GM21737 (cell line): ENCODE data around the gene TPRG1.

ENCODE experiments used
- ATAC-seq: cut with Tn5 transposase; IDR thresholded peaks from one replicate; pipeline ENCODE4 v1.9.1; 2021; ENCODE audit warnings: mild to moderate bottlenecking, moderate library complexity; ENCODE audit not compliant: unreplicated experiment

Gene TPRG1

GRCh38 chr3:189349772-189350171, 178.0 kb downstream of the TPRG1 start:
- ATAC-seq, result no peak

DNA sequence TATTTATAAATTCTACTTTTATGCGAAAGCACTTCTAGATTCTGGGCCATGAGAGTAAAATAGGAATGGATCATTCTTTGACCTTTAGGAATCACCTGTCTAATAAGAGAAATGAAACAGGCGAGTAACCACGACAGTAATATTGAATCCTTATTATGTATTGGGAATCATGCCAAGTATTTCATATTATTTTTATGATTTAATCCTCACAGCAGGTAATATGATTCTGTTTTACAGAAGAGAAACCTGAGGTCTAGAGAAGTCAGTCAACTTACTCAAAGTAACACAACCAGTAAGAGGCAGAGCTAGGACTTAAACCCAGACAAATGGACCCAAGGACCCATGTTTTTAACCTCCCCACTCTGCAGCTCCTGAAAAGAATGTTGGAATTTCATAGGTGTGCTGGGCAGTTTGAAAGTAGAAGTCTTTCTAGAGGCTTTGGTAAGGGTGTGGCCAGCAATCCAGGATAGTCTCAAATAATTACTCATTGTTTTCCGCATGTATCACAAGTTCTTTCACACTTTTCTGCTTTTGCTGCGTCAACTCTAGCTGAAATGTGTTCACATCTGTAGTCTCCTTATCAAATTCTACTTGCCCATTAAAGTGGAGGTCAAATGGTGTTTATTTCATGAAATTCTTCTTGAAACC, 181.7 kb downstream of the TPRG1 start:
- ATAC-seq, result no peak

GRCh38 chr3:189353988-189354889, 182.5 kb downstream of the TPRG1 start:
- ATAC-seq, result no peak

GRCh38 chr3:189355115-189355480, 183.3 kb downstream of the TPRG1 start:
- no peak for ATAC-seq

DNA sequence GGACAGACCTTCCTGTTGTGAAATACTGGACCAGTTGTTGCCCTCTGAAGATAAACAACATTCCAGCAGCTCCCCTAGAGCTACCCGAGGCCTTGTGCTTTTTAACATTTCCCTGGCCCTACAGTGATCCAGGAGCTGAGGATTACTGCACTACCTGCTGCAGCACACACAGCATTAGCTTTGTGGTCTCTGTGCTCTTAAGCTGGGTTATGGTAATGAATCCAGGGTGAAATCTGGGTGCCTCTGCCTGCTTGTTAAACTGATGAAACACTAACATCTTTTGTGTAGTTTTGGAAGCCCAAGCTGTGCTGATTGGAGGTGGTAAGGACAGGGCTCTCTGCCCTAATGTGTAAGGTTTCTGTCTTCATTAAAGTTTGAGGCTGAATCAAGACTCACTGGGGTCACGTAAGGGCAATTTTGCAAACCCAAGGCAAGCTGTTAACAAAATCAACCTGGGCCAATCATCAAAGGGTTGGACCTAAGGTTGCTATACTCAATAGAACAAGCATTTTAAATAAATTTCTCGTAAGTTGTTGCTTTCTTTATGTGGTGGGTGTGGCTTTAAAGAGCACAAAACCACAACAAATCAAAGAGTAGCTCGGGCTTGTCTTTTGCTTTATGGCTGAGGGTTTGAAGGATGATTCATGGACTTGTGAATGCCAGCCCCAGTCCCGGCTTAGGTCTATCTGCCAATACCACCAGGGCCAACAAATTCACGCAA, 183.9 kb downstream of the TPRG1 start:
- ATAC-seq, result no peak

DNA sequence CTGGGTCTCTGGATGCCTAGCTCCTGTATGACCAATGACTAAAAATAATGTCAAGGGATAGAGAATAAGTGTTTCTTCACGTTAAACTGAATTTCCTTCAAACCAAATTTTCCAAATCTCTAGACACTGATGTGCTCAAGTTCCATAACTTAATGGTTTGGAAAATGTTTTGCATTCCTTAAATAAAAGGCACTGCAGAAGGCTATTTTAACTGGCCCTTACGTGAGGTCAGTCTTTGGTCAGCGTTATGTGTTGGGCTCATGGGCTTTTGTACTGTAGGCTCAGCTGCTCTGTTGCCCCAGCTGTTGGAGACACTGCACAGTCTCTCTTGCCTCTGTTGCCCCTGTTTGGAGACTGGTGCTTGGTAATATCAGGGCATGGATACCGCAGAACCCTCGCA, 188.5 kb downstream of the TPRG1 start:
- no peak for ATAC-seq

- ATAC-seq, result no peak
Measured at GRCh38 chr3:189361103-189361835, 189.5 kb downstream of the TPRG1 start.

- ATAC-seq, result no peak
Measured at GRCh38 chr3:189363590-189364255, 192.0 kb downstream of the TPRG1 start.

DNA sequence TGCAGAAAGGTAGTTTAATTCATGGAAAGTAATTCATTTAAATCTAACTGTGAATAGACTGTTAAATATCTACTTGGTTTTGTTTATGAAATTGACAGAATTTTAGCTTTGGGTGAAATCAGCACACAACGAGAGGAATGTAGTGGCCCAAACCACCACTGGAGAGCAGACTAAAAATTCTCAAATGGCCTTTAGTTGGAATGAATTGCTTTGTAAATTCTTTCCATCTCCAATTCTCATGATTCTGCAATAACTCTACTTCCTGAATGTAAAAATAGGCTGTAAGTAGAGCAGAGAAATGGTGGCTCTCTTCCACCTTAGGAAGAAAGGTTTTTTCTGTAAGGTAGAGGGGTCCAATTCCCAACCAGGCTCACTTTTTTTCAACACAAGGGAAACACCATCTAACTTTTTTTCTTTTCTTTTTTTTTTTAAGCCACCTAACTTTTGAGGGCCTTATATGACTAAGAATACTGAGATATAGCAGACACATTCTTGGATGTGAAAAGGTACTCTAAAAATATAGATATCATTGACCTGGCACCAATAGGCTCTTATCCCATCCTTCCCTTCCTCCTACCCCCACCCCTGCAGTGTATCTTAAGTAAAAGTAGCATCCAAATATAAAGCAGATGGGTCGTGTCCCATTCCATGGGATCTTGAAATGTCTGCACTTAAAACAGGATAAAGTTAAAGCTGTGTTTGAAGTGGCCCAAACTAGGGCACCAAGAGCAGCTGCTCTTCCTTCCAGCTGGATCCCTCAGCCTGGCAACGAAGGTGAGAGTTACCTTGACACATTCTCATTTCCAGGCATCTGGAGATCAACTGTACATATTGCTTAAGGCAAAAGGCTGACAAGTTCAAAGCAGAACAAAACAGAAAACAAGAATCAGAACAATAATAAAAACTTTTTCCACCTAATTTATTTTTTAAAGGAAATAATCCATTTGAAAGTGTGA, 194.1 kb downstream of the TPRG1 start:
- ATAC-seq, result no peak

DNA sequence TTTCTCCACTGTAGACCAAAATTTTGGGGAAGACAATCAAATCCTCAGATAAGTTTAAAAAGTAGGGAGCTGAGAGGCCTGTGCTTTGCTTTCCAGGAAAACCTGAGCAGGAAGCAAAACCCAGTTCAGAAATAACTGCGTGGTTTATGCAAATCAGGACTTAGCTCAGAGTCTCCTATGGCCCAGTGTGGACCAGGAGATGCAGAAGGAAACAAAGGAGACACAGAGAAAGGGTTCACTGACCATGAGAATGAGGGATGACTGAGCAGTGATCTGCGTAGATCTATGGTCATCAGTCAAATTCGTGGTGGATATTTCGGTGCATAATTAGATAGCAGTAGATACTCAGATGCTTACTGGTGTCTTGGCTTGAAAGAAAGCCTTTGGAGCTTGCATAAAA, 196.6 kb downstream of the TPRG1 start:
- ATAC-seq, result no peak

DNA sequence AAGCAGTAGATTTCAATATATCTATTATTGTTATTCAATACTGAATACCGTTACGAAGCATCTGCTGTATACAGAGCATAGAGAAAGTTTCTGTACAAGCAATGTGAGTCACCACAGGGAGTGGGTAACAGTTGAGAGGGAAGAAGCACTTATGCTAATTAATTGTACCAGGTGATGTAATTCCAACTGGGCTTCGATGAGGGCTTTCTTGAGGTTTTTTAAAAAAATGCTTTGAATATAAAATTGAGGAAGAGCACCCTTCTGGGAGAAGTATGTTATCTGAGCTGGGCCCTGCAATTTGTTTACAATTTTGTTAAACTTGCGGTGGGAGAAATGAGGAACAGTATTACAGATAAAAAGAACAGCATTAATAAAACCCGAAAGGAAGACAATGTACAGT, 197.9 kb downstream of the TPRG1 start:
- no peak for ATAC-seq

- ATAC-seq, result no peak
Measured at GRCh38 chr3:189372243-189372642, 200.5 kb downstream of the TPRG1 start.
